ENCODE measurements around the gene MLXIP. TPM values are rescaled to one million over a fixed set of nuclear protein-coding genes. Genes with fewer than 3 reads are reported as not detected.

The MLXIP gene
- total and polyA plus RNA-seq, 2 of the 8 experiments (the other 6 are each of a cell fraction or from before 2014, with no cell fraction given), result 5.5 to 40.5 TPM

GRCh38 chr12:122144885-122145284, 66.3 kb downstream of the MLXIP start:
- Histone ChIP-seq H3K27ac (ENCODE audit: low read depth, low read length) (no peak overlapping the region), H3K9me3 (ENCODE audit: insufficient read depth in 2 of 2, low read depth in 1 of 2, low read length in 1 of 2) (peaks cover 23 to 30% of the 10 kb centered on the region in 2 experiments), H3K4me2 (ENCODE audit: insufficient read depth in 1 of 2, low read depth in 2 of 2, low read length in 2 of 2) (no peak overlapping the region), H4K91ac (replicated peaks; ENCODE audit: insufficient read length, low read length) (no peak overlapping the region), H3K4me3 (ENCODE audit: extremely low read depth in 1 of 4, insufficient read depth in 2 of 4, low read depth in 3 of 4, low read length in 4 of 4) (no peak overlapping the region), H3K9ac (replicated peaks in 1 of 4; ENCODE audit: extremely low read depth in 1 of 4, low read depth in 3 of 4, low read length in 3 of 4) (no peak overlapping the region), H3K56ac (replicated peaks; ENCODE audit: insufficient read length, low read depth, low read length) (no peak overlapping the region), H2AK5ac (ENCODE audit: low read depth, low read length) (no peak overlapping the region), H2BK15ac (ENCODE audit: low read length) (no peak overlapping the region), H4K20me1 (replicated peaks in 1 of 2; ENCODE audit: control insufficient read depth in 1 of 2, insufficient read depth in 2 of 2, low read length in 2 of 2) (no peaks in the 10 kb centered on the region), H3K27me3 (replicated peaks in 1 of 4; ENCODE audit: control insufficient read depth in 3 of 4, extremely low read depth in 1 of 4, insufficient read depth in 3 of 4, low read length in 3 of 4) (no peaks in the 10 kb centered on the region), H2BK12ac (ENCODE audit: low read depth, low read length) (no peak overlapping the region), H3K14ac (ENCODE audit: insufficient read length) (no peak overlapping the region), H2AFZ (ENCODE audit: low read length) (no peak overlapping the region), H3K4ac (replicated peaks; ENCODE audit: insufficient read length, low read depth, low read length) (no peak overlapping the region), H3K4me1 (replicated peaks in 1 of 4; ENCODE audit: control insufficient read depth in 3 of 4, insufficient read depth in 4 of 4, low read length in 3 of 4) (no peaks in the 10 kb centered on the region), H3K79me1 (ENCODE audit: low read depth, low read length) (no peaks in the 10 kb centered on the region), H4K5ac (ENCODE audit: insufficient read length, low read depth, low read length) (no peak overlapping the region), H3K36me3 (ENCODE audit: control insufficient read depth in 2 of 4, insufficient read depth in 4 of 4, low read length in 3 of 4) (peaks cover 2 to 25% (median 15%) of the 10 kb centered on the region in 4 experiments; a peak in 6 of 8 replicates), H3K18ac (ENCODE audit: extremely low read depth, low read length) (no peak overlapping the region), H4K8ac (ENCODE audit: extremely low read depth, insufficient read depth, low read length) (no peak overlapping the region), H3K79me2 (ENCODE audit: control insufficient read depth in 1 of 2, insufficient read depth in 2 of 2, low read length in 2 of 2) (no peaks in the 10 kb centered on the region), H3K23me2 (ENCODE audit: low read depth, low read length) (no peaks in the 10 kb centered on the region), H2BK5ac (ENCODE audit: low read depth, low read length) (no peak overlapping the region), H2BK120ac (replicated peaks; ENCODE audit: low read depth, low read length) (no peak overlapping the region), H3K23ac (ENCODE audit: insufficient read length) (no peak overlapping the region), H2BK20ac (ENCODE audit: low read length) (no peak overlapping the region)
- no peak for TF ChIP-seq PHF8 (conservative IDR thresholded peaks at IDR 0.05; ENCODE audit: low read depth, low read length)
- TF ChIP-seq NRF1 (IDR thresholded peaks at IDR 0.05; ENCODE audit: low read depth, low read length), result no peak
- no peak for TF ChIP-seq MAFK (IDR thresholded peaks at IDR 0.05; ENCODE audit: low read depth, low read length)
- no peak for TF ChIP-seq JUN (IDR thresholded peaks at IDR 0.05; ENCODE audit: low read depth, low read length)
- TF ChIP-seq YY1 (IDR thresholded peaks at IDR 0.05; ENCODE audit: low read depth, low read length), result no peak
- no peak for TF ChIP-seq FOSL1 (IDR thresholded peaks at IDR 0.05; ENCODE audit: insufficient read depth, low read depth, low read length)
- no peak for TF ChIP-seq GTF2F1 (IDR thresholded peaks at IDR 0.05; ENCODE audit: borderline replicate concordance, low read depth, low read length)
- TF ChIP-seq BCL11A (IDR thresholded peaks at IDR 0.05; ENCODE audit: low read depth in 2 of 2, low read length in 2 of 2), result no peak
- TF ChIP-seq EZH2 (IDR thresholded peaks at IDR 0.05; ENCODE audit: low read depth, low read length, severe bottlenecking), result no peak
- TF ChIP-seq CREB1 (IDR thresholded peaks at IDR 0.05), result no peak
- no peak for TF ChIP-seq POU5F1 (IDR thresholded peaks at IDR 0.05; ENCODE audit: low read depth, low read length)
- TF ChIP-seq BRCA1 (IDR thresholded peaks at IDR 0.05; ENCODE audit: low read depth, low read length), result no peak
- TF ChIP-seq USF2 (IDR thresholded peaks at IDR 0.05; ENCODE audit: low read length), result no peak
- TF ChIP-seq HDAC2 (IDR thresholded peaks at IDR 0.05; ENCODE audit: borderline replicate concordance in 1 of 2, low read depth in 2 of 2, low read length in 2 of 2), result no peak
- ChIA-PET CTCF (ENCODE audit: partially characterized antibody) (interaction anchor here (0.6 to 2.2 kb wide), 7 partner anchors 14 to 225 kb away, joined by 3 to 7 read pairs (median 3); no protein-coding TSS in a partner anchor), POLR2A (ENCODE audit: partially characterized antibody) (interaction anchor here (0.6 to 1.5 kb wide), 3 partner anchors 11 to 1778 kb away, joined by 3 read pairs; no protein-coding TSS in a partner anchor)
- FAIRE-seq (no peak), DNase-seq (ENCODE audit: low read depth in 1 of 2, low spot score in 2 of 2) (no peak)
- 87% methylated on average over 10 of the region's 12 CpGs; no CpG with 5 or more reads in 1 of the 2 experiments for WGBS, 2 experiments (ENCODE audit: extremely low coverage in 1 of 2, insufficient coverage in 1 of 2, insufficient read length in 1 of 2, insufficient replicate concordance in 2 of 2, low coverage in 1 of 2, low lambda C conversion rate in 2 of 2, missing lambda C conversion rate in 1 of 2)
